ENCODE data around the gene GJB4.
"Not testable (repeated sequence)": the region's sequence is repeated elsewhere in the genome, so short reads cannot be mapped to it uniquely, and the experiment has no call there.

GJB4 gene

GRCh38 chr1:34771573-34772371 lies 12.2 kb downstream of the GJB4 start:
- Histone ChIP-seq H3K27ac (ENCODE audit: low read length, poor library complexity, severe bottlenecking) (no peak overlapping the region), H3K4me2 (ENCODE audit: low read length, poor library complexity, severe bottlenecking) (no peak overlapping the region), H2BK5ac (ENCODE audit: low read depth, low read length, poor library complexity, severe bottlenecking) (no peak overlapping the region), H2AFZ (ENCODE audit: low read depth, low read length) (no peak overlapping the region), H3K79me1 (replicated peaks; ENCODE audit: low read length, poor library complexity, severe bottlenecking) (no peaks in the 10 kb centered on the region), H3K27me3 (ENCODE audit: control insufficient read depth in 1 of 2, insufficient read depth in 1 of 2, low read length in 2 of 2) (peaks cover 4 to 51% of the 10 kb centered on the region in 2 experiments), H2AK5ac (ENCODE audit: low read length, severe bottlenecking) (no peak overlapping the region), H2BK120ac (ENCODE audit: low read depth, low read length) (no peak overlapping the region), H2BK12ac (ENCODE audit: low read length in 2 of 2) (no peak overlapping the region), H3K18ac (ENCODE audit: low read depth in 1 of 2, low read length in 2 of 2) (no peak overlapping the region), H3K4me1 (ENCODE audit: control insufficient read depth, insufficient read depth, low read depth, low read length) (no peaks in the 10 kb centered on the region), H3K4ac (ENCODE audit: low read depth in 1 of 2, low read length in 2 of 2) (no peak overlapping the region), H4K8ac (ENCODE audit: low read length) (no peak overlapping the region), H4K91ac (ENCODE audit: low read length) (no peak overlapping the region), H3K9me3 (ENCODE audit: control insufficient read depth, low read length) (no peaks in the 10 kb centered on the region), H3K23ac (ENCODE audit: low read length in 2 of 2) (no peak overlapping the region), H3K14ac (ENCODE audit: low read length in 2 of 2) (no peak overlapping the region), H2BK15ac (ENCODE audit: low read depth, poor library complexity, severe bottlenecking) (no peak overlapping the region), H3K4me3 (ENCODE audit: insufficient read depth in 1 of 2, low read depth in 1 of 2, low read length in 2 of 2) (no peak overlapping the region), H3K36me3 (ENCODE audit: control insufficient read depth in 1 of 2, insufficient read depth in 2 of 2, low read depth in 1 of 2, low read length in 2 of 2) (no peaks in the 10 kb centered on the region), H3K9ac (ENCODE audit: low read length) (no peak overlapping the region)
- no peak for DNase-seq
- WGBS: 81% methylated on average over 16 of the region's 16 CpGs

- not testable (repeated sequence) for H3K9me3 ChIP-seq (ENCODE audit: control insufficient read depth, low read length); H4K91ac ChIP-seq (ENCODE audit: low read length); H3K9ac ChIP-seq (ENCODE audit: low read length); H3K36me3 ChIP-seq (ENCODE audit: control insufficient read depth in 1 of 2, insufficient read depth in 2 of 2, low read depth in 1 of 2, low read length in 2 of 2); H3K27ac ChIP-seq (ENCODE audit: low read length, poor library complexity, severe bottlenecking); H4K8ac ChIP-seq (ENCODE audit: low read length); H3K4me2 ChIP-seq (ENCODE audit: low read length, poor library complexity, severe bottlenecking); H3K79me1 ChIP-seq (replicated peaks; ENCODE audit: low read length, poor library complexity, severe bottlenecking); H3K4ac ChIP-seq (ENCODE audit: low read depth in 1 of 2, low read length in 2 of 2); H3K23ac ChIP-seq (ENCODE audit: low read length in 2 of 2); H2BK15ac ChIP-seq (ENCODE audit: low read depth, poor library complexity, severe bottlenecking); H2BK120ac ChIP-seq (ENCODE audit: low read depth, low read length); H2BK5ac ChIP-seq (ENCODE audit: low read depth, low read length, poor library complexity, severe bottlenecking); H3K18ac ChIP-seq (ENCODE audit: low read depth in 1 of 2, low read length in 2 of 2); H3K4me1 ChIP-seq (ENCODE audit: control insufficient read depth, insufficient read depth, low read depth, low read length); H3K14ac ChIP-seq (ENCODE audit: low read length in 2 of 2); H3K4me3 ChIP-seq (ENCODE audit: insufficient read depth in 1 of 2, low read depth in 1 of 2, low read length in 2 of 2); H2BK12ac ChIP-seq (ENCODE audit: low read length in 2 of 2); H2AK5ac ChIP-seq (ENCODE audit: low read length, severe bottlenecking); DNase-seq; H2AFZ ChIP-seq (ENCODE audit: low read depth, low read length)
- peaks cover 16 to 53% of the 10 kb centered on the region in 2 experiments for H3K27me3 ChIP-seq (ENCODE audit: control insufficient read depth in 1 of 2, insufficient read depth in 1 of 2, low read length in 2 of 2)
- 82% methylated on average over 3 of the region's 4 CpGs for WGBS
Measured at GRCh38 chr1:34773114-34773513, 13.6 kb downstream of the GJB4 start.

- Histone ChIP-seq H4K91ac (ENCODE audit: low read length) (no peak overlapping the region), H3K27me3 (ENCODE audit: control insufficient read depth in 1 of 2, insufficient read depth in 1 of 2, low read length in 2 of 2) (peaks cover 26 to 69% of the 10 kb centered on the region in 2 experiments), H2AFZ (ENCODE audit: low read depth, low read length) (no peak overlapping the region), H3K23ac (ENCODE audit: low read length in 2 of 2) (no peak overlapping the region), H3K36me3 (ENCODE audit: control insufficient read depth in 1 of 2, insufficient read depth in 2 of 2, low read depth in 1 of 2, low read length in 2 of 2) (no peaks in the 10 kb centered on the region), H3K9ac (ENCODE audit: low read length) (no peak overlapping the region), H2BK5ac (ENCODE audit: low read depth, low read length, poor library complexity, severe bottlenecking) (no peak overlapping the region), H3K4me3 (ENCODE audit: insufficient read depth in 1 of 2, low read depth in 1 of 2, low read length in 2 of 2) (no peak overlapping the region), H3K4ac (ENCODE audit: low read depth in 1 of 2, low read length in 2 of 2) (no peak overlapping the region), H4K8ac (ENCODE audit: low read length) (no peak overlapping the region), H3K14ac (ENCODE audit: low read length in 2 of 2) (no peak overlapping the region), H2BK15ac (ENCODE audit: low read depth, poor library complexity, severe bottlenecking) (no peak overlapping the region), H3K9me3 (ENCODE audit: control insufficient read depth, low read length) (no peaks in the 10 kb centered on the region), H3K4me1 (ENCODE audit: control insufficient read depth, insufficient read depth, low read depth, low read length) (peaks cover 1% of the 10 kb centered on the region), H3K18ac (ENCODE audit: low read depth in 1 of 2, low read length in 2 of 2) (no peak overlapping the region), H2AK5ac (ENCODE audit: low read length, severe bottlenecking) (no peak overlapping the region), H3K27ac (ENCODE audit: low read length, poor library complexity, severe bottlenecking) (no peak overlapping the region), H3K79me1 (replicated peaks; ENCODE audit: low read length, poor library complexity, severe bottlenecking) (no peaks in the 10 kb centered on the region), H2BK120ac (ENCODE audit: low read depth, low read length) (no peak overlapping the region), H3K4me2 (ENCODE audit: low read length, poor library complexity, severe bottlenecking) (no peak overlapping the region), H2BK12ac (ENCODE audit: low read length in 2 of 2) (no peak overlapping the region)
- DNase-seq: no peak
- 62% methylated on average over 8 of the region's 8 CpGs for WGBS
Measured at GRCh38 chr1:34774957-34775356, 15.4 kb downstream of the GJB4 start.

GRCh38 chr1:34776911-34777310 lies 17.4 kb downstream of the GJB4 start:
- 68% methylated on average over 3 of the region's 3 CpGs for whole genome bisulfite sequencing
- Histone ChIP-seq H2AFZ (ENCODE audit: low read depth, low read length) (no peak overlapping the region), H3K36me3 (ENCODE audit: control insufficient read depth in 1 of 2, insufficient read depth in 2 of 2, low read depth in 1 of 2, low read length in 2 of 2) (no peaks in the 10 kb centered on the region), H3K18ac (ENCODE audit: low read depth in 1 of 2, low read length in 2 of 2) (no peak overlapping the region), H3K23ac (ENCODE audit: low read length in 2 of 2) (no peak overlapping the region), H3K4me3 (ENCODE audit: insufficient read depth in 1 of 2, low read depth in 1 of 2, low read length in 2 of 2) (no peak overlapping the region), H2BK15ac (ENCODE audit: low read depth, poor library complexity, severe bottlenecking) (no peak overlapping the region), H3K4ac (ENCODE audit: low read depth in 1 of 2, low read length in 2 of 2) (no peak overlapping the region), H3K79me1 (replicated peaks; ENCODE audit: low read length, poor library complexity, severe bottlenecking) (no peaks in the 10 kb centered on the region), H2BK120ac (ENCODE audit: low read depth, low read length) (no peak overlapping the region), H3K9ac (ENCODE audit: low read length) (no peak overlapping the region), H2BK5ac (ENCODE audit: low read depth, low read length, poor library complexity, severe bottlenecking) (no peak overlapping the region), H3K27ac (ENCODE audit: low read length, poor library complexity, severe bottlenecking) (no peak overlapping the region), H3K27me3 (ENCODE audit: control insufficient read depth in 1 of 2, insufficient read depth in 1 of 2, low read length in 2 of 2) (peaks cover 43 to 77% of the 10 kb centered on the region in 2 experiments), H2BK12ac (ENCODE audit: low read length in 2 of 2) (no peak overlapping the region), H2AK5ac (ENCODE audit: low read length, severe bottlenecking) (no peak overlapping the region), H3K4me1 (ENCODE audit: control insufficient read depth, insufficient read depth, low read depth, low read length) (peaks cover 10% of the 10 kb centered on the region), H3K9me3 (ENCODE audit: control insufficient read depth, low read length) (no peaks in the 10 kb centered on the region), H3K4me2 (ENCODE audit: low read length, poor library complexity, severe bottlenecking) (no peak overlapping the region), H3K14ac (ENCODE audit: low read length in 2 of 2) (no peak overlapping the region), H4K8ac (ENCODE audit: low read length) (no peak overlapping the region), H4K91ac (ENCODE audit: low read length) (no peak overlapping the region)
- DNase-seq: no peak
